H1 (cell line): ENCODE measurements around the gene CANT1. TPM values are rescaled to one million over a fixed set of nuclear protein-coding genes. Genes with fewer than 3 reads are reported as not detected.

ENCODE experiments used
- CTCF ChIA-PET: fragments of 300-600 bp; sonication (Branson Sonifier 250); formaldehyde crosslinking; loops from one replicate; lab custom pipeline; 2021; ENCODE audit not compliant: partially characterized antibody; lab: Charles Lee
- POLR2A ChIA-PET: fragments of 300-600 bp; sonication (Branson Sonifier 250); formaldehyde crosslinking; loops from one replicate; lab custom pipeline; 2021; ENCODE audit warnings: inconsistent platforms; ENCODE audit not compliant: partially characterized antibody; lab: Charles Lee
- DNase-seq, 2 experiments: peaks; one replicate each; pipeline versions ENCODE4 v3.0.0 to v3.0.0-alpha.2; 2010 to 2022; ENCODE audit warnings: low spot score in 2 of 2, low read depth in 1 of 2, mixed read lengths in 1 of 2
- FAIRE-seq: peaks from 2 replicates; lab custom pipeline; 2011; peaks lifted over from hg19 to GRCh38; lab: Jason Lieb, UNC
- H2AFZ ChIP-seq: 2 replicates; pipeline ENCODE4 v1.8.1; 2012; ENCODE audit warnings: low read length, inconsistent platforms
- H2AK5ac ChIP-seq: 2 replicates; pipeline ENCODE4 v1.6.1; 2013; ENCODE audit warnings: low read depth, low read length
- H2BK120ac ChIP-seq: replicated peaks from 2 replicates; pipeline ENCODE3; 2013; ENCODE audit warnings: low read depth, low read length, inconsistent platforms
- H2BK12ac ChIP-seq: 2 replicates; pipeline ENCODE4 v1.6.1; 2013; ENCODE audit warnings: low read depth, low read length
- H2BK15ac ChIP-seq: 2 replicates; pipeline ENCODE4 v1.6.1; 2013; ENCODE audit warnings: low read length
- H2BK20ac ChIP-seq: 2 replicates; pipeline ENCODE4 v1.6.1; 2013; ENCODE audit warnings: low read length
- H2BK5ac ChIP-seq: 2 replicates; pipeline ENCODE4 v1.6.1; 2013; ENCODE audit warnings: low read depth, low read length
- H3K14ac ChIP-seq: 2 replicates; pipeline ENCODE4 v1.6.1; 2013; ENCODE audit warnings: inconsistent platforms; ENCODE audit not compliant: insufficient read length
- H3K18ac ChIP-seq: 2 replicates; pipeline ENCODE4 v1.6.1; 2013; ENCODE audit warnings: low read length; ENCODE audit errors: extremely low read depth
- H3K23ac ChIP-seq: 2 replicates; pipeline ENCODE4 v1.6.1; 2013; ENCODE audit warnings: inconsistent platforms; ENCODE audit not compliant: insufficient read length
- H3K23me2 ChIP-seq: 2 replicates; pipeline ENCODE4 v1.6.1; 2013; ENCODE audit warnings: low read depth, low read length
- H3K27ac ChIP-seq: 2 replicates; pipeline ENCODE4 v1.6.1; 2011; ENCODE audit warnings: low read depth, low read length, inconsistent platforms
- H3K27me3 ChIP-seq, 4 experiments: replicated peaks in 1 of 4; 1 replicate in 1 of 4; 2 replicates in 3 of 4; pipeline versions ENCODE4 v1.6.1 to v1.8.1; 2011 to 2013; ENCODE audit warnings: low read length in 3 of 4, mild to moderate bottlenecking in 3 of 4, inconsistent platforms in 2 of 4, mixed read lengths in 2 of 4, moderate library complexity in 1 of 4; ENCODE audit not compliant: control insufficient read depth in 3 of 4, insufficient read depth in 3 of 4; ENCODE audit errors: extremely low read depth in 1 of 4
- H3K36me3 ChIP-seq, 4 experiments: 2 replicates each; pipeline versions ENCODE4 v1.6.1 to v1.8.1; 2011 to 2013; ENCODE audit warnings: mild to moderate bottlenecking in 4 of 4, low read length in 3 of 4, moderate library complexity in 2 of 4, control low read depth in 1 of 4, inconsistent platforms in 1 of 4; ENCODE audit not compliant: insufficient read depth in 4 of 4, control insufficient read depth in 2 of 4
- H3K4ac ChIP-seq: replicated peaks from 2 replicates; pipeline ENCODE3; 2013; ENCODE audit warnings: low read length, low read depth, mixed read lengths, inconsistent platforms; ENCODE audit not compliant: insufficient read length
- H3K4me1 ChIP-seq, 4 experiments: replicated peaks in 1 of 4; 1 replicate in 1 of 4; 2 replicates in 3 of 4; pipeline versions ENCODE4 v1.6.1 to v1.8.1; 2011 to 2013; ENCODE audit warnings: low read length in 3 of 4, inconsistent platforms in 2 of 4, mixed read lengths in 1 of 4; ENCODE audit not compliant: insufficient read depth in 4 of 4, control insufficient read depth in 3 of 4
- H3K4me2 ChIP-seq, 2 experiments: 2 replicates each; pipeline versions ENCODE4 v1.6.1 to v1.8.1; 2011 to 2013; ENCODE audit warnings: low read depth in 2 of 2, low read length in 2 of 2, control low read depth in 1 of 2, inconsistent platforms in 1 of 2, mild to moderate bottlenecking in 1 of 2; ENCODE audit not compliant: insufficient read depth in 1 of 2
- H3K4me3 ChIP-seq, 4 experiments: fragments of 200-600, 300-600 bp in 1 of 4; sonication (generic), shearing (Covaris generic), sonication (Bioruptor Twin) in 1 of 4; 2 replicates each; pipeline versions ENCODE4 v1.5.1 to v1.8.1; 2011 to 2016; ENCODE audit warnings: low read length in 4 of 4, low read depth in 3 of 4, control low read depth in 2 of 4, inconsistent platforms in 2 of 4, mild to moderate bottlenecking in 2 of 4, mixed read lengths in 1 of 4, moderate library complexity in 1 of 4; ENCODE audit not compliant: insufficient read depth in 2 of 4; ENCODE audit errors: extremely low read depth in 1 of 4
- H3K56ac ChIP-seq: replicated peaks from 2 replicates; pipeline ENCODE3; 2013; ENCODE audit warnings: low read depth, mild to moderate bottlenecking, mixed read lengths, low read length, inconsistent platforms; ENCODE audit not compliant: insufficient read length
- H3K79me1 ChIP-seq: 2 replicates; pipeline ENCODE4 v1.6.1; 2013; ENCODE audit warnings: low read depth, low read length, control low read depth
- H3K79me2 ChIP-seq, 2 experiments: 2 replicates each; pipeline versions ENCODE4 v1.6.1 to v1.8.1; 2012 to 2013; ENCODE audit warnings: low read length in 2 of 2, mild to moderate bottlenecking in 2 of 2, inconsistent platforms in 1 of 2; ENCODE audit not compliant: insufficient read depth in 2 of 2, control insufficient read depth in 1 of 2
- H3K9ac ChIP-seq, 4 experiments: replicated peaks in 1 of 4; 1 replicate in 1 of 4; 2 replicates in 3 of 4; pipeline versions ENCODE4 v1.6.1 to v1.8.1; 2011 to 2013; ENCODE audit warnings: low read depth in 3 of 4, low read length in 3 of 4, control low read depth in 2 of 4, mild to moderate bottlenecking in 2 of 4, moderate library complexity in 2 of 4, inconsistent platforms in 1 of 4; ENCODE audit errors: extremely low read depth in 1 of 4
- H3K9me3 ChIP-seq, 2 experiments: 2 replicates each; pipeline versions ENCODE4 v1.6.1 to v1.8.1; 2012 to 2013; ENCODE audit warnings: mild to moderate bottlenecking in 2 of 2, moderate library complexity in 2 of 2, control low read depth in 1 of 2, inconsistent platforms in 1 of 2, low read depth in 1 of 2, low read length in 1 of 2, mixed read lengths in 1 of 2; ENCODE audit not compliant: insufficient read depth in 2 of 2
- H4K20me1 ChIP-seq, 2 experiments: replicated peaks in 1 of 2; 2 replicates each; pipeline versions ENCODE3 to v1.8.1; 2011 to 2013; ENCODE audit warnings: inconsistent platforms in 2 of 2, low read length in 2 of 2, mild to moderate bottlenecking in 1 of 2; ENCODE audit not compliant: insufficient read depth in 2 of 2, control insufficient read depth in 1 of 2
- H4K5ac ChIP-seq: 2 replicates; pipeline ENCODE4 v1.6.1; 2013; ENCODE audit warnings: low read length, low read depth, mixed read lengths, inconsistent platforms; ENCODE audit not compliant: insufficient read length
- H4K8ac ChIP-seq: 2 replicates; pipeline ENCODE4 v1.8.0; 2013; ENCODE audit warnings: mild to moderate bottlenecking, moderate library complexity, low read length, inconsistent platforms; ENCODE audit not compliant: insufficient read depth; ENCODE audit errors: extremely low read depth
- H4K91ac ChIP-seq: replicated peaks from 2 replicates; pipeline ENCODE3; 2013; ENCODE audit warnings: low read length, mixed read lengths, inconsistent platforms; ENCODE audit not compliant: insufficient read length
- BACH1 ChIP-seq: IDR thresholded peaks from 2 replicates; pipeline ENCODE4 v1.6.1; 2012; ENCODE audit warnings: low read length, improper control_type of control experiment
- CBX5 ChIP-seq: fragments of 300-800, 300-1000 bp; sonication (generic); IDR thresholded peaks from 2 replicates; pipeline ENCODE4 v1.7.1; 2016; ENCODE audit warnings: antibody characterized with exemption, low read length, low read depth
- EP300 ChIP-seq, 2 experiments: IDR thresholded peaks; 1 replicate in 1 of 2; 2 replicates in 1 of 2; pipeline ENCODE4 v1.6.1; 2011 to 2012; ENCODE audit warnings: low read depth in 2 of 2, low read length in 2 of 2, mild to moderate bottlenecking in 2 of 2, borderline replicate concordance in 1 of 2, inconsistent platforms in 1 of 2, moderate library complexity in 1 of 2
- NRF1 ChIP-seq: IDR thresholded peaks from 2 replicates; pipeline ENCODE4 v1.6.1; 2011; ENCODE audit warnings: mild to moderate bottlenecking, low read depth, low read length, improper control_type of control experiment
- RBBP5 ChIP-seq: IDR thresholded peaks from 2 replicates; pipeline ENCODE4 v1.7.1; 2012; ENCODE audit warnings: low read depth, mild to moderate bottlenecking, inconsistent platforms, low read length, moderate library complexity, borderline replicate concordance
- RXRA ChIP-seq: IDR thresholded peaks from 2 replicates; pipeline ENCODE4 v1.6.1; 2011; ENCODE audit warnings: low read depth, mild to moderate bottlenecking, low read length, moderate library complexity; ENCODE audit not compliant: insufficient read depth
- SAP30 ChIP-seq: fragments of 300-600 bp; sonication (generic); IDR thresholded peaks from 2 replicates; pipeline ENCODE4 v1.7.1; 2012; ENCODE audit warnings: low read length, moderate library complexity, mild to moderate bottlenecking, inconsistent platforms; ENCODE audit not compliant: insufficient read depth, insufficient replicate concordance
- SIRT6 ChIP-seq: IDR thresholded peaks from one replicate; pipeline ENCODE4 v1.7.1; 2012; ENCODE audit warnings: low read length, inconsistent platforms
- SIX5 ChIP-seq: IDR thresholded peaks from 2 replicates; pipeline ENCODE4 v1.6.1; 2011; ENCODE audit warnings: mild to moderate bottlenecking, low read depth, low read length
- TAF1 ChIP-seq: IDR thresholded peaks from 2 replicates; pipeline ENCODE4 v1.6.1; 2011; ENCODE audit warnings: mild to moderate bottlenecking, low read depth, low read length
- WGBS, 2 experiments: shearing (Covaris generic) in 1 of 2; methylation state at CpG; one replicate each; pipeline versions ENCODE4 v1.1.6 to v1.1.7; 2013 to 2015; ENCODE audit warnings: low lambda C conversion rate in 2 of 2, mixed read lengths in 2 of 2, inconsistent platforms in 1 of 2, low coverage in 1 of 2, missing lambda C conversion rate in 1 of 2; ENCODE audit not compliant: insufficient replicate concordance in 2 of 2, insufficient coverage in 1 of 2, insufficient read length in 1 of 2; ENCODE audit errors: extremely low coverage in 1 of 2, missing lambda C conversion rate in 1 of 2; 5-methylcytosine and 5-hydroxymethylcytosine counted together
- polyA plus RNA-seq, 7 experiments: library from polyadenylated mRNA; depleted of rRNA in 3 of 7; stranded (reverse) in 5 of 7; unstranded in 2 of 7; fragments of >200 nt in 5 of 7; fragments of 200-250 nt in 2 of 7; gene quantifications; 1 replicate in 5 of 7; 2 replicates in 1 of 7; 4 replicates in 1 of 7; pipeline versions ENCODE4 v1.2.1 to v1.2.3, GENCODE V29; 2011 to 2013; ENCODE audit warnings: missing spikeins in 2 of 7, mixed read lengths in 2 of 7
- total RNA-seq: library from RNA; stranded (reverse); fragmentation: NEBNext Ultra II Directional; extraction: Animal tissue kit (Norgen Biotek cat#: 25700); gene quantifications from 2 replicates; pipeline ENCODE4 v1.2.1, GENCODE V29; 2021
- TF ChIP-seq, protein P1 (sequence below): IDR thresholded peaks from 2 replicates; pipeline ENCODE4 v1.6.1; 2011; ENCODE audit warnings: low read depth, mild to moderate bottlenecking, low read length; ENCODE audit not compliant: insufficient read depth

CANT1 gene
- total and polyA plus RNA-seq, 2 of the 8 experiments (the other 6 are each of a cell fraction or from before 2014, with no cell fraction given) = 23.0 to 32.6 TPM

DNA sequence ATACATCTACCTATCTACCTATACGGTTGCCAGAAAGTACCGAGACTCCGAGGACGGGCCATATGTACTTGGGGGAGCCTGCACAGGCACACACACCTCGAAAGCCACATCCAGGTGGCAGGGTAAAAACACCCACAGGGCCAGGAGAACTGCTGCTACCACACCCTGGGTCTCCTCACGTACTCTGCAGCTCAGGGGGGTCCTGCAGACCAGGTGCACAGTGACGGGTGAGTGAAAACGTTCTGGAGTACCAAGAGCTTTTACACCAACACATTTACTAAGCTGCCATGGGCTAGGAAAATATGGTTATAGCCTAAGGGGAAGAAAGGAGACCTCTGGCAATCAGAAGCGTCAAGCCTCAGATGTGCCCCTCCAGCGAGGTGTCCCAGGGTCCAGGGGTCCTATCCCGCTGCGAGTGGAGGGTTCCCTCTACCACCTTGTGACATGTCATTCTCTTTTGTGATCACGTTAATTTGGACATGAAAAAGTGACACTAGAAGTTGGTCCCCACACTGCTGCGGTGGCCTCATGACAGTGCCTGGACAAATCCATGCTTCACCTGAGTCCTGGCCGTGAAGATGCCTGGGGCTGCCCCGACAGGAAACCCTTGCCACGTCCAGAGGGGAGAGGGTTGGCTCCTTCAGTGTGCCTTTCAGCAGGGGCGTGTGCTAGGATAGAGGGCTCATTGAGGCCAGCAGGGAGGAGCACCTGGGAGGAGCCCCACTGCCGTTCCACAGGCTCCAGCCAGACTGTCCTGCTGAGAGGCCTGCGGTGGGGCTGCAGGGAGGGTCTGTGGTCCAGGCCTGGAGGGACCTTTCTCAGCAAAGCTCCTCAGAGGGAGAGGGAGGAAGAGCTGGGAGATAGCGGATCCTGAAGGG, 1.8 kb downstream of the CANT1 start:
- Histone ChIP-seq H3K27me3 (peaks cover 22 to 54% (median 52%) of the 10 kb centered on the region in 4 experiments), H3K27ac (no peak overlapping the region), H2BK5ac (no peak overlapping the region), H3K4ac (no peak overlapping the region), H4K20me1 (peaks cover 32 to 40% of the 10 kb centered on the region in 2 experiments), H3K36me3 (no peaks in the 10 kb centered on the region), H2BK20ac (no peak overlapping the region), H3K23me2 (peaks cover 7% of the 10 kb centered on the region), H3K79me2 (peaks cover 0 to 5% of the 10 kb centered on the region in 2 experiments; a peak in 1 of 4 replicates), H2BK15ac (no peak overlapping the region), H2AFZ (no peak overlapping the region), H3K9ac (no peak overlapping the region), H4K8ac (no peak overlapping the region), H2BK120ac (no peak overlapping the region), H3K9me3 (peaks cover 2 to 3% of the 10 kb centered on the region in 2 experiments; a peak in 2 of 4 replicates), H3K56ac (no peak overlapping the region), H3K18ac (no peak overlapping the region), H3K4me1 (peaks cover 0 to 10% (median 7%) of the 10 kb centered on the region in 4 experiments; a peak in 6 of 7 replicates), H2BK12ac (no peak overlapping the region), H3K4me3 (no peak overlapping the region), H4K91ac (no peak overlapping the region), H3K4me2 (peak overlapping the region in 1 of 2 experiments; percentile 62; a peak in 1 of 4 replicates), H4K5ac (no peak overlapping the region), H3K14ac (no peak overlapping the region), H2AK5ac (no peak overlapping the region), H3K79me1 (peaks cover 19% of the 10 kb centered on the region), H3K23ac (no peak overlapping the region)
- POLR2A ChIA-PET = no interaction called here
- DNase-seq = no peak
- FAIRE-seq = no peak
- CTCF ChIA-PET = interaction anchor here (1.0 to 1.6 kb wide), 3 partner anchors 35 to 38 kb away, joined by 3 to 6 read pairs (median 4); no protein-coding TSS in a partner anchor
- WGBS, 2 experiments = 88% methylated on average over 21 of the region's 21 CpGs; no CpG with 5 or more reads in 1 of the 2 experiments
- no peak for TF ChIP-seq BACH1
- TF ChIP-seq SIX5 = no peak
- TF ChIP-seq CBX5 = no peak
- TF ChIP-seq, protein P1, sequence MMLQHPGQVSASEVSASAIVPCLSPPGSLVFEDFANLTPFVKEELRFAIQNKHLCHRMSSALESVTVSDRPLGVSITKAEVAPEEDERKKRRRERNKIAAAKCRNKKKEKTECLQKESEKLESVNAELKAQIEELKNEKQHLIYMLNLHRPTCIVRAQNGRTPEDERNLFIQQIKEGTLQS = no peak
- TF ChIP-seq SIRT6 = no peak
- TF ChIP-seq RBBP5 = no peak
- TF ChIP-seq RXRA = no peak
- no peak for TF ChIP-seq EP300 (IDR thresholded peaks at IDR 0.05; ENCODE audit: borderline replicate concordance in 1 of 2, low read depth in 2 of 2, low read length in 2 of 2)
- TF ChIP-seq NRF1 = no peak
- no peak for TF ChIP-seq SAP30
- no peak for TF ChIP-seq TAF1
